WTC11 (cell line): ENCODE data around the gene EDN3. TPM values are rescaled to one million over a fixed set of nuclear protein-coding genes. Genes with fewer than 3 reads are reported as not detected.

Source experiments
- ATAC-seq: fragments of 200-7000 bp; cut with Tn5 transposase; 2 replicates; pipeline ENCODE4 v1.10.0; 2021; ENCODE audit warnings: mild to moderate bottlenecking, moderate library complexity
- CTCF ChIA-PET: fragments of 300-600 bp; sonication (Branson Sonifier 250); formaldehyde crosslinking; loops from one replicate; lab custom pipeline; 2021; ENCODE audit warnings: antibody characterized with exemption; lab: Charles Lee
- POLR2A ChIA-PET: fragments of 350-600 bp; sonication (Branson Sonifier 250); formaldehyde crosslinking; loops from one replicate; lab custom pipeline; 2021; ENCODE audit warnings: antibody characterized with exemption; lab: Charles Lee
- DNase-seq: peaks from one replicate; pipeline ENCODE4 v3.0.0; 2021; ENCODE audit warnings: low spot score
- H3K27ac Mint-ChIP-seq: 2 replicates; pipeline ENCODE4 v1.8.0; 2021; ENCODE audit warnings: mixed read lengths
- H3K27me3 Mint-ChIP-seq: 2 replicates; pipeline ENCODE4 v1.8.0; 2021; ENCODE audit warnings: low read depth, mild to moderate bottlenecking, moderate library complexity, mixed read lengths
- H3K36me3 Mint-ChIP-seq: 2 replicates; pipeline ENCODE4 v1.8.0; 2021; ENCODE audit warnings: mixed read lengths
- H3K4me1 Mint-ChIP-seq: 2 replicates; pipeline ENCODE4 v1.8.0; 2022; ENCODE audit warnings: mixed read lengths
- H3K4me3 Mint-ChIP-seq: 2 replicates; pipeline ENCODE4 v1.8.0; 2021; ENCODE audit warnings: mild to moderate bottlenecking, moderate library complexity, mixed read lengths
- H3K9me3 Mint-ChIP-seq: 2 replicates; pipeline ENCODE4 v1.8.0; 2021; ENCODE audit warnings: mixed read lengths
- CBFB ChIP-seq: sonication (generic); formaldehyde crosslinking; IDR thresholded peaks from 2 replicates; pipeline ENCODE4 v1.8.1; 2022; ENCODE audit warnings: mild to moderate bottlenecking, low read depth, missing genetic modification reagents
- ELF4 ChIP-seq: sonication (generic); formaldehyde crosslinking; IDR thresholded peaks from 2 replicates; pipeline ENCODE4 v1.8.1; 2022; ENCODE audit warnings: low read depth, mild to moderate bottlenecking, moderate library complexity, missing genetic modification reagents
- GABPB1 ChIP-seq: sonication (generic); formaldehyde crosslinking; IDR thresholded peaks from 2 replicates; pipeline ENCODE4 v1.8.1; 2023; ENCODE audit warnings: mild to moderate bottlenecking, missing genetic modification reagents
- JAZF1 ChIP-seq: fragments of 250-450 bp; sonication (Bioruptor Pico); IDR thresholded peaks from 2 replicates; pipeline ENCODE4 v1.9.0; 2021; ENCODE audit warnings: moderate library complexity, mild to moderate bottlenecking, inconsistent platforms
- KAT7 ChIP-seq: sonication (generic); formaldehyde crosslinking; IDR thresholded peaks from 2 replicates; pipeline ENCODE4 v1.8.1; 2023; ENCODE audit warnings: missing genetic modification reagents, mild to moderate bottlenecking, borderline replicate concordance
- MXD4 ChIP-seq: fragments of 250-450 bp; sonication (Bioruptor Pico); IDR thresholded peaks from 2 replicates; pipeline ENCODE4 v1.8.0; 2021; ENCODE audit warnings: mild to moderate bottlenecking, moderate library complexity, borderline replicate concordance
- NFE2L1 ChIP-seq: sonication (generic); formaldehyde crosslinking; IDR thresholded peaks from 2 replicates; pipeline ENCODE4 v1.8.1; 2023; ENCODE audit warnings: missing genetic modification reagents
- OVOL2 ChIP-seq: fragments of 250-450 bp; sonication (Bioruptor Pico); IDR thresholded peaks from 2 replicates; pipeline ENCODE4 v1.9.0; 2021; ENCODE audit warnings: mild to moderate bottlenecking, borderline replicate concordance
- TEAD1 ChIP-seq: sonication (generic); formaldehyde crosslinking; IDR thresholded peaks from 2 replicates; pipeline ENCODE4 v1.8.0; 2022; ENCODE audit warnings: mild to moderate bottlenecking, missing genetic modification reagents
- TP53 ChIP-seq: sonication (generic); formaldehyde crosslinking; IDR thresholded peaks from 2 replicates; pipeline ENCODE4 v1.8.1; 2023; ENCODE audit warnings: mild to moderate bottlenecking, missing genetic modification reagents
- ZNF263 ChIP-seq: sonication (generic); formaldehyde crosslinking; IDR thresholded peaks from 2 replicates; pipeline ENCODE4 v1.8.1; 2022; ENCODE audit warnings: low read depth, mild to moderate bottlenecking, moderate library complexity, missing genetic modification reagents
- ZNF396 ChIP-seq: fragments of 250-450 bp; sonication (Bioruptor Pico); IDR thresholded peaks from 2 replicates; pipeline ENCODE4 v1.8.0; 2021; ENCODE audit warnings: mild to moderate bottlenecking, moderate library complexity, borderline replicate concordance
- ZNF416 ChIP-seq: fragments of 250-450 bp; sonication (Bioruptor Pico); IDR thresholded peaks from 2 replicates; pipeline ENCODE4 v1.9.0; 2021; ENCODE audit warnings: mild to moderate bottlenecking, inconsistent platforms
- total RNA-seq: library from RNA; stranded (reverse); gene quantifications from 3 replicates; pipeline ENCODE4 v1.2.3, GENCODE V29; 2021
- TF ChIP-seq, protein P1 (sequence below): sonication (generic); formaldehyde crosslinking; IDR thresholded peaks from 2 replicates; pipeline ENCODE4 v1.8.0; 2023; ENCODE audit warnings: missing genetic modification reagents
- TF ChIP-seq, protein P2 (sequence below): sonication (generic); formaldehyde crosslinking; IDR thresholded peaks from 2 replicates; pipeline ENCODE4 v1.8.1; 2022; ENCODE audit warnings: missing genetic modification reagents, borderline replicate concordance
- TF ChIP-seq, protein P3 (sequence below): sonication (generic); formaldehyde crosslinking; IDR thresholded peaks from 2 replicates; pipeline ENCODE4 v1.8.1; 2023; ENCODE audit warnings: mild to moderate bottlenecking, missing genetic modification reagents, borderline replicate concordance
- TF ChIP-seq, protein P4 (sequence below): fragments of 250-450 bp; sonication (Bioruptor Pico); IDR thresholded peaks from 2 replicates; pipeline ENCODE4 v1.9.0; 2021; ENCODE audit warnings: mild to moderate bottlenecking
- TF ChIP-seq, protein P5 (sequence below): fragments of 250-450 bp; sonication (Bioruptor Pico); conservative IDR thresholded peaks from 2 replicates; pipeline ENCODE4 v1.9.0; 2021; ENCODE audit warnings: mild to moderate bottlenecking
- TF ChIP-seq, protein P6 (sequence below): fragments of 250-450 bp; sonication (Bioruptor Pico); IDR thresholded peaks from 2 replicates; pipeline ENCODE4 v1.9.0; 2021; ENCODE audit warnings: mild to moderate bottlenecking, borderline replicate concordance

The EDN3 gene
- total RNA-seq, 1 experiment from 2014 or later, result 0.13 TPM

DNA sequence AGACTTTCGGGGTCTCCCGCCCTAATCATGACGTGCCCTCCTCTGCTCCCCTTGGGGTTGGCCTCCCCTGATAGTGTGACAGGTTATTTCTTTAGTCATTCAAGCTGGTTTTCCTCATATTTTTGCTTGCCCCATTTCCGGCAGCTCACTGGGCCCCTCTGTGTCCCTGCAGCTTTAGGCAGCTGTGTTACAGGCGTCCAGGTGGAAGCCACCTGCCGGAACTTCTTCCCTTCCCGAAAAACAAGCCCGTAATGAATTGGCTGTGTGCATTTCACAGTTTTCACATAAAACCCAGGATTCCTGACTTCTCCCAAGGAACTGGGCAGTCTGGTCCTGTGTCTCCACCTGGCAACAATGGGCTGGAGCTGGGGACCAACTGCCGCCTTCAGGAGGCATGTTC, 52.6 kb downstream of the EDN3 start:
- ChIA-PET CTCF (interaction anchor here (0.6 kb wide), 1 partner anchor 131 kb away, joined by 3 read pairs; no protein-coding TSS in a partner anchor), POLR2A (no interaction called here)
- no peak overlapping the region for H3K27ac Mint-ChIP-seq
- H3K9me3 Mint-ChIP-seq, result no peaks in the 10 kb centered on the region
- H3K4me3 Mint-ChIP-seq, result no peak overlapping the region
- DNase-seq, result no peak
- H3K4me1 Mint-ChIP-seq, result no peaks in the 10 kb centered on the region
- no peaks in the 10 kb centered on the region for H3K36me3 Mint-ChIP-seq
- peaks cover 8% of the 10 kb centered on the region; the same call in 1 of the 2 replicates for H3K27me3 Mint-ChIP-seq
- no peak for ATAC-seq
- TF ChIP-seq CBFB (no peak), GABPB1 (no peak), ZNF416 (CRISPR knock-in tag) (no peak), TEAD1 (no peak), JAZF1 (CRISPR knock-in tag) (no peak), KAT7 (CRISPR knock-in tag) (no peak), OVOL2 (CRISPR knock-in tag) (no peak), MXD4 (CRISPR knock-in tag) (no peak), NFE2L1 (CRISPR knock-in tag) (no peak), TP53 (CRISPR knock-in tag) (no peak), ZNF396 (CRISPR knock-in tag) (no peak), ZNF263 (CRISPR knock-in tag) (no peak), ELF4 (no peak)
- TF ChIP-seq, protein P1, sequence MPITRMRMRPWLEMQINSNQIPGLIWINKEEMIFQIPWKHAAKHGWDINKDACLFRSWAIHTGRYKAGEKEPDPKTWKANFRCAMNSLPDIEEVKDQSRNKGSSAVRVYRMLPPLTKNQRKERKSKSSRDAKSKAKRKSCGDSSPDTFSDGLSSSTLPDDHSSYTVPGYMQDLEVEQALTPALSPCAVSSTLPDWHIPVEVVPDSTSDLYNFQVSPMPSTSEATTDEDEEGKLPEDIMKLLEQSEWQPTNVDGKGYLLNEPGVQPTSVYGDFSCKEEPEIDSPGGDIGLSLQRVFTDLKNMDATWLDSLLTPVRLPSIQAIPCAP (CRISPR knock-in tag), result no peak
- TF ChIP-seq, protein P2, sequence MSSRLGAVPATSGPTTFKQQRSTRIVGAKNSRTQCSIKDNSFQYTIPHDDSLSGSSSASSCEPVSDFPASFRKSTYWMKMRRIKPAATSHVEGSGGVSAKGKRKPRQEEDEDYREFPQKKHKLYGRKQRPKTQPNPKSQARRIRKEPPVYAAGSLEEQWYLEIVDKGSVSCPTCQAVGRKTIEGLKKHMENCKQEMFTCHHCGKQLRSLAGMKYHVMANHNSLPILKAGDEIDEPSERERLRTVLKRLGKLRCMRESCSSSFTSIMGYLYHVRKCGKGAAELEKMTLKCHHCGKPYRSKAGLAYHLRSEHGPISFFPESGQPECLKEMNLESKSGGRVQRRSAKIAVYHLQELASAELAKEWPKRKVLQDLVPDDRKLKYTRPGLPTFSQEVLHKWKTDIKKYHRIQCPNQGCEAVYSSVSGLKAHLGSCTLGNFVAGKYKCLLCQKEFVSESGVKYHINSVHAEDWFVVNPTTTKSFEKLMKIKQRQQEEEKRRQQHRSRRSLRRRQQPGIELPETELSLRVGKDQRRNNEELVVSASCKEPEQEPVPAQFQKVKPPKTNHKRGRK (CRISPR knock-in tag), result no peak
- TF ChIP-seq, protein P3, sequence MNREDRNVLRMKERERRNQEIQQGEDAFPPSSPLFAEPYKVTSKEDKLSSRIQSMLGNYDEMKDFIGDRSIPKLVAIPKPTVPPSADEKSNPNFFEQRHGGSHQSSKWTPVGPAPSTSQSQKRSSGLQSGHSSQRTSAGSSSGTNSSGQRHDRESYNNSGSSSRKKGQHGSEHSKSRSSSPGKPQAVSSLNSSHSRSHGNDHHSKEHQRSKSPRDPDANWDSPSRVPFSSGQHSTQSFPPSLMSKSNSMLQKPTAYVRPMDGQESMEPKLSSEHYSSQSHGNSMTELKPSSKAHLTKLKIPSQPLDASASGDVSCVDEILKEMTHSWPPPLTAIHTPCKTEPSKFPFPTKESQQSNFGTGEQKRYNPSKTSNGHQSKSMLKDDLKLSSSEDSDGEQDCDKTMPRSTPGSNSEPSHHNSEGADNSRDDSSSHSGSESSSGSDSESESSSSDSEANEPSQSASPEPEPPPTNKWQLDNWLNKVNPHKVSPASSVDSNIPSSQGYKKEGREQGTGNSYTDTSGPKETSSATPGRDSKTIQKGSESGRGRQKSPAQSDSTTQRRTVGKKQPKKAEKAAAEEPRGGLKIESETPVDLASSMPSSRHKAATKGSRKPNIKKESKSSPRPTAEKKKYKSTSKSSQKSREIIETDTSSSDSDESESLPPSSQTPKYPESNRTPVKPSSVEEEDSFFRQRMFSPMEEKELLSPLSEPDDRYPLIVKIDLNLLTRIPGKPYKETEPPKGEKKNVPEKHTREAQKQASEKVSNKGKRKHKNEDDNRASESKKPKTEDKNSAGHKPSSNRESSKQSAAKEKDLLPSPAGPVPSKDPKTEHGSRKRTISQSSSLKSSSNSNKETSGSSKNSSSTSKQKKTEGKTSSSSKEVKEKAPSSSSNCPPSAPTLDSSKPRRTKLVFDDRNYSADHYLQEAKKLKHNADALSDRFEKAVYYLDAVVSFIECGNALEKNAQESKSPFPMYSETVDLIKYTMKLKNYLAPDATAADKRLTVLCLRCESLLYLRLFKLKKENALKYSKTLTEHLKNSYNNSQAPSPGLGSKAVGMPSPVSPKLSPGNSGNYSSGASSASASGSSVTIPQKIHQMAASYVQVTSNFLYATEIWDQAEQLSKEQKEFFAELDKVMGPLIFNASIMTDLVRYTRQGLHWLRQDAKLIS (CRISPR knock-in tag), result no peak
- TF ChIP-seq, protein P4, sequence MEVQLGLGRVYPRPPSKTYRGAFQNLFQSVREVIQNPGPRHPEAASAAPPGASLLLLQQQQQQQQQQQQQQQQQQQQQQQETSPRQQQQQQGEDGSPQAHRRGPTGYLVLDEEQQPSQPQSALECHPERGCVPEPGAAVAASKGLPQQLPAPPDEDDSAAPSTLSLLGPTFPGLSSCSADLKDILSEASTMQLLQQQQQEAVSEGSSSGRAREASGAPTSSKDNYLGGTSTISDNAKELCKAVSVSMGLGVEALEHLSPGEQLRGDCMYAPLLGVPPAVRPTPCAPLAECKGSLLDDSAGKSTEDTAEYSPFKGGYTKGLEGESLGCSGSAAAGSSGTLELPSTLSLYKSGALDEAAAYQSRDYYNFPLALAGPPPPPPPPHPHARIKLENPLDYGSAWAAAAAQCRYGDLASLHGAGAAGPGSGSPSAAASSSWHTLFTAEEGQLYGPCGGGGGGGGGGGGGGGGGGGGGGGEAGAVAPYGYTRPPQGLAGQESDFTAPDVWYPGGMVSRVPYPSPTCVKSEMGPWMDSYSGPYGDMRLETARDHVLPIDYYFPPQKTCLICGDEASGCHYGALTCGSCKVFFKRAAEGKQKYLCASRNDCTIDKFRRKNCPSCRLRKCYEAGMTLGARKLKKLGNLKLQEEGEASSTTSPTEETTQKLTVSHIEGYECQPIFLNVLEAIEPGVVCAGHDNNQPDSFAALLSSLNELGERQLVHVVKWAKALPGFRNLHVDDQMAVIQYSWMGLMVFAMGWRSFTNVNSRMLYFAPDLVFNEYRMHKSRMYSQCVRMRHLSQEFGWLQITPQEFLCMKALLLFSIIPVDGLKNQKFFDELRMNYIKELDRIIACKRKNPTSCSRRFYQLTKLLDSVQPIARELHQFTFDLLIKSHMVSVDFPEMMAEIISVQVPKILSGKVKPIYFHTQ, result no peak
- TF ChIP-seq, protein P5, sequence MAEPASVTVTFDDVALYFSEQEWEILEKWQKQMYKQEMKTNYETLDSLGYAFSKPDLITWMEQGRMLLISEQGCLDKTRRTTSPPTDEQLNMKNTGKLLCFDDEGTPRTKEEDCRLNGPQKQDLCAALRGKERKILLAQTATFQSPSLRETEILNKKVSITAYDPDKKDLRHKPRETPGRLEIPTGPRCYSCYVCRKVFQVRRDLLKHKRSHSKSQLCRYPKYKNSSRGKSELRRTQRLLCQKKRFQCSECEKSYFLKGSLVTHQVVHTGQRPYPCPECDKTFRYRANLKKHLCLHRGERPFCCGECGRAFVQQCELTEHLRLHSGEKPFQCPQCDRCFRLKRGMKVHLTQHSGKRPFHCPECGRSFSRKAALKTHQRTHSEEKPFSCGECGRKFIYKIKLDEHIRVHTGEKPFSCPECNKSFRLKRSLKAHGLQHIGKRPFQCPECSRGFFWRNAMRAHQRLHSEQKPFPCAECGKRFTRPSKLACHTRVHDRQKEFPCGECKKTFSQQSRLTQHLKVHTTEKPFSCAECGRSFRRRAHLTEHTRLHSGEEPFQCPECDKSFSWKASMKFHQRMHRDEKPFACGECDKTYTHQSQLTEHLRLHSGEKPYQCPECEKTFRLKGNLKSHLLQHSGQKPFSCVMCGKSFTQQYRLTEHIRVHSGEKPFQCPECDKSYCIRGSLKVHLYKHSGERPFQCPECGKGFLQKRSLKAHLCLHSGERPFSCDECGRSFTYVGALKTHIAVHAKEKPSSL (CRISPR knock-in tag), result no peak
- TF ChIP-seq, protein P6, sequence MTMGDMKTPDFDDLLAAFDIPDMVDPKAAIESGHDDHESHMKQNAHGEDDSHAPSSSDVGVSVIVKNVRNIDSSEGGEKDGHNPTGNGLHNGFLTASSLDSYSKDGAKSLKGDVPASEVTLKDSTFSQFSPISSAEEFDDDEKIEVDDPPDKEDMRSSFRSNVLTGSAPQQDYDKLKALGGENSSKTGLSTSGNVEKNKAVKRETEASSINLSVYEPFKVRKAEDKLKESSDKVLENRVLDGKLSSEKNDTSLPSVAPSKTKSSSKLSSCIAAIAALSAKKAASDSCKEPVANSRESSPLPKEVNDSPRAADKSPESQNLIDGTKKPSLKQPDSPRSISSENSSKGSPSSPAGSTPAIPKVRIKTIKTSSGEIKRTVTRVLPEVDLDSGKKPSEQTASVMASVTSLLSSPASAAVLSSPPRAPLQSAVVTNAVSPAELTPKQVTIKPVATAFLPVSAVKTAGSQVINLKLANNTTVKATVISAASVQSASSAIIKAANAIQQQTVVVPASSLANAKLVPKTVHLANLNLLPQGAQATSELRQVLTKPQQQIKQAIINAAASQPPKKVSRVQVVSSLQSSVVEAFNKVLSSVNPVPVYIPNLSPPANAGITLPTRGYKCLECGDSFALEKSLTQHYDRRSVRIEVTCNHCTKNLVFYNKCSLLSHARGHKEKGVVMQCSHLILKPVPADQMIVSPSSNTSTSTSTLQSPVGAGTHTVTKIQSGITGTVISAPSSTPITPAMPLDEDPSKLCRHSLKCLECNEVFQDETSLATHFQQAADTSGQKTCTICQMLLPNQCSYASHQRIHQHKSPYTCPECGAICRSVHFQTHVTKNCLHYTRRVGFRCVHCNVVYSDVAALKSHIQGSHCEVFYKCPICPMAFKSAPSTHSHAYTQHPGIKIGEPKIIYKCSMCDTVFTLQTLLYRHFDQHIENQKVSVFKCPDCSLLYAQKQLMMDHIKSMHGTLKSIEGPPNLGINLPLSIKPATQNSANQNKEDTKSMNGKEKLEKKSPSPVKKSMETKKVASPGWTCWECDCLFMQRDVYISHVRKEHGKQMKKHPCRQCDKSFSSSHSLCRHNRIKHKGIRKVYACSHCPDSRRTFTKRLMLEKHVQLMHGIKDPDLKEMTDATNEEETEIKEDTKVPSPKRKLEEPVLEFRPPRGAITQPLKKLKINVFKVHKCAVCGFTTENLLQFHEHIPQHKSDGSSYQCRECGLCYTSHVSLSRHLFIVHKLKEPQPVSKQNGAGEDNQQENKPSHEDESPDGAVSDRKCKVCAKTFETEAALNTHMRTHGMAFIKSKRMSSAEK (CRISPR knock-in tag), result no peak
